Transverse colon (tissue), 4 donors: ENCODE measurements around the gene SNX30. TPM values are rescaled to one million over a fixed set of nuclear protein-coding genes. Genes with fewer than 3 reads are reported as not detected.

Source experiments
- DNase-seq: peaks from one replicate; pipeline ENCODE4 v3.0.0-alpha.2; 2019
- H3K27ac ChIP-seq, 4 donors: fragments of 200-600 bp; sonication (generic); 2 replicates each; pipeline ENCODE4 v1.5.1; 2016 to 2018; ENCODE audit warnings: inconsistent platforms in 4 of 4
- H3K27me3 ChIP-seq: fragments of 200-600 bp; sonication (generic); 2 replicates; pipeline ENCODE4 v1.5.1; 2017; ENCODE audit warnings: inconsistent platforms
- H3K36me3 ChIP-seq, 4 donors: fragments of 200-600 bp; sonication (generic); 2 replicates each; pipeline ENCODE4 v1.5.1; 2017 to 2019; ENCODE audit warnings: inconsistent platforms in 4 of 4
- H3K4me1 ChIP-seq, 4 donors: fragments of 200-600 bp; sonication (generic); 2 replicates each; pipeline ENCODE4 v1.5.1; 2017 to 2020; ENCODE audit warnings: inconsistent platforms in 4 of 4
- H3K4me3 ChIP-seq, 4 donors: fragments of 200-600 bp; sonication (generic); 1 replicate in 1 of 4; 2 replicates in 3 of 4; pipeline versions ENCODE4 v1.5.1 to v1.6.1; 2017 to 2019; ENCODE audit warnings: inconsistent platforms in 4 of 4
- H3K9me3 ChIP-seq, 2 donors: fragments of 200-600 bp; sonication (generic); 2 replicates each; pipeline ENCODE4 v1.5.1; 2017 to 2019; ENCODE audit warnings: inconsistent platforms in 2 of 2
- CTCF ChIP-seq, 5 experiments: fragments of 200-600 bp in 3 of 5; fragments of 450-650 bp in 2 of 5; sonication (generic) in 3 of 5; IDR thresholded peaks; 1 replicate in 2 of 5; 2 replicates in 3 of 5; pipeline ENCODE4 v1.5.1; 2016 to 2017; ENCODE audit warnings: antibody characterized with exemption in 5 of 5, inconsistent platforms in 3 of 5, mild to moderate bottlenecking in 2 of 5, moderate library complexity in 1 of 5
- EP300 ChIP-seq: sonication (generic); formaldehyde crosslinking; IDR thresholded peaks from one replicate; pipeline ENCODE4 v1.6.1; 2017; ENCODE audit warnings: antibody characterized with exemption, low read depth
- POLR2A ChIP-seq: fragments of 450-650 bp; IDR thresholded peaks from one replicate; pipeline ENCODE4 v1.6.1; 2016; ENCODE audit warnings: antibody characterized with exemption, mild to moderate bottlenecking, moderate library complexity
- POLR2AphosphoS5 ChIP-seq, 3 donors: sonication (generic); formaldehyde crosslinking; IDR thresholded peaks; one replicate each; pipeline ENCODE4 v1.6.1; 2016; ENCODE audit warnings: antibody characterized with exemption in 3 of 3
- WGBS, 2 donors: methylation state at CpG; one replicate each; pipeline ENCODE4 v1.1.5; 2018; ENCODE audit warnings: low coverage in 1 of 2; 5-methylcytosine and 5-hydroxymethylcytosine counted together
- in situ Hi-C, 4 donors: fragments of 200-750 bp; cut with MboI; loops; one replicate each; pipeline versions ENCODE4 v1.15.0 to v1.15.1; 2017; ENCODE audit warnings: low sequenced_read_pairs in 3 of 4, low pct_ligation_motif_present in 1 of 4, low pct_unique_long_range_greater_than_20kb in 1 of 4
- intact Hi-C: fragments of 100-400 bp; cut with DNase I; formaldehyde crosslinking; loops from one replicate; pipeline ENCODE4 v1.15.1; 2023; ENCODE audit warnings: low total_unique reads
- total RNA-seq, 4 donors: library from RNA; depleted of rRNA; stranded (reverse); fragments of >200 nt; gene quantifications; one replicate each; pipeline ENCODE4 v1.1.0, GENCODE V29; 2016

The SNX30 gene
- total RNA-seq, 4 donors from 2014 or later, result 15.7 to 46.4 (median 45.7) TPM

- intact Hi-C loops (no loop called here), in situ Hi-C loops (loop anchor here in 1 of 4 donors (10.0 kb wide), 1 partner anchor 58 kb away; no protein-coding TSS in a partner anchor)
- Histone ChIP-seq H3K36me3 (peaks cover 0 to 4% (median 0%) of the 10 kb centered on the region in 4 donors), H3K4me3 (no peak overlapping the region), H3K27ac (no peak overlapping the region), H3K4me1 (peaks cover 0 to 6% (median 2%) of the 10 kb centered on the region in 4 donors), H3K27me3 (no peaks in the 10 kb centered on the region), H3K9me3 (no peaks in the 10 kb centered on the region)
- whole genome bisulfite sequencing, 2 donors, result 76 to 79% methylated on average over 9 to 14 of the region's 14 CpGs
- DNase-seq, result no peak
- TF ChIP-seq CTCF (IDR thresholded peaks at IDR 0.05), result no peak
- no peak for TF ChIP-seq POLR2A
- no peak for TF ChIP-seq EP300
- TF ChIP-seq POLR2AphosphoS5 (IDR thresholded peaks at IDR 0.05), result no peak
These were observed 96.2 kb downstream of the SNX30 start for GRCh38 chr9:112846528-112847488.

GRCh38 chr9:112848316-112849151 is 98.0 kb downstream of the SNX30 start:
- intact Hi-C loops (no loop called here), in situ Hi-C loops (loop anchor here in 1 of 4 donors (10.0 kb wide), 1 partner anchor 56 kb away; no protein-coding TSS in a partner anchor)
- Histone ChIP-seq H3K27me3 (no peaks in the 10 kb centered on the region), H3K4me3 (no peak overlapping the region), H3K36me3 (peaks cover 0 to 6% (median 0%) of the 10 kb centered on the region in 4 donors), H3K27ac (no peak overlapping the region), H3K9me3 (no peaks in the 10 kb centered on the region), H3K4me1 (peaks cover 0 to 6% (median 2%) of the 10 kb centered on the region in 4 donors)
- no peak for TF ChIP-seq POLR2A
- TF ChIP-seq POLR2AphosphoS5 (IDR thresholded peaks at IDR 0.05), result no peak
- TF ChIP-seq CTCF (IDR thresholded peaks at IDR 0.05), result no peak
- 85% methylated on average over 13 of the region's 13 CpGs; no CpG with 5 or more reads in 1 of the 2 donors for WGBS, 2 donors
- no peak for DNase-seq

GRCh38 chr9:112849363-112849922 is 98.9 kb downstream of the SNX30 start:
- no peaks in the 10 kb centered on the region for H3K9me3 ChIP-seq
- intact Hi-C loops (no loop called here), in situ Hi-C loops (loop anchor here in 1 of 4 donors (10.0 kb wide), 1 partner anchor 55 kb away; no protein-coding TSS in a partner anchor)
- DNase-seq, result no peak
- no peak overlapping the region for H3K27ac ChIP-seq
- H3K4me1 ChIP-seq, result peaks cover 0 to 6% (median 2%) of the 10 kb centered on the region in 4 donors
- no peak overlapping the region for H3K4me3 ChIP-seq
- WGBS, 2 donors, result 83% methylated on average over 4 to 6 of the region's 6 CpGs
- no peaks in the 10 kb centered on the region for H3K27me3 ChIP-seq
- no peak for TF ChIP-seq CTCF (IDR thresholded peaks at IDR 0.05)
- TF ChIP-seq POLR2AphosphoS5 (IDR thresholded peaks at IDR 0.05), result no peak
- no peak for TF ChIP-seq EP300
- no peak for TF ChIP-seq POLR2A
- peaks cover 0 to 6% (median 0%) of the 10 kb centered on the region in 4 donors for H3K36me3 ChIP-seq
